HS-27A (cell line): ENCODE data around the gene FIGN.

Experiments
- DNase-seq: peaks from one replicate; pipeline ENCODE4 v3.0.0-alpha.2; 2012; ENCODE audit warnings: low read depth, missing footprints

Gene FIGN

GRCh38 chr2:163708265-163708664 is 27.5 kb downstream of the FIGN start:
- DNase-seq, result no peak

DNA sequence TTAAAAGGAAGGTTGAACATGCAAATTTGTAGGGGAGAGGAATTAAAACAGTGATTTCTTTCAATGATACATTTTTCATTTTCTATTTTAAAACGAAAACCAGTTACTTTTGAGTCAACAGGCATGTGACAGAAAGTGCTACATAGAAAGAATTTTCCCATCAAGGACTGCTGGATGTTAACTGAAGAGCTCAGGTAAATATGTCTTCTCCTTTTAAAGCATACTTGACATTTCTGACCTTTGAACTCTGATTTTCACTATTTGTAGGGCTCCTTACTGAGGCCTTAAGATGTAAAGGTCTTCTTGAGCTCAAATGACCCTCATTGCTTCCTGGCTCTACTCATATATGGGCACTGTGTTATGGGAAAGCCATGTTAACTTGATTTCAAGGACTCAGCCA is 32.4 kb downstream of the FIGN start:
- no peak for DNase-seq

DNA sequence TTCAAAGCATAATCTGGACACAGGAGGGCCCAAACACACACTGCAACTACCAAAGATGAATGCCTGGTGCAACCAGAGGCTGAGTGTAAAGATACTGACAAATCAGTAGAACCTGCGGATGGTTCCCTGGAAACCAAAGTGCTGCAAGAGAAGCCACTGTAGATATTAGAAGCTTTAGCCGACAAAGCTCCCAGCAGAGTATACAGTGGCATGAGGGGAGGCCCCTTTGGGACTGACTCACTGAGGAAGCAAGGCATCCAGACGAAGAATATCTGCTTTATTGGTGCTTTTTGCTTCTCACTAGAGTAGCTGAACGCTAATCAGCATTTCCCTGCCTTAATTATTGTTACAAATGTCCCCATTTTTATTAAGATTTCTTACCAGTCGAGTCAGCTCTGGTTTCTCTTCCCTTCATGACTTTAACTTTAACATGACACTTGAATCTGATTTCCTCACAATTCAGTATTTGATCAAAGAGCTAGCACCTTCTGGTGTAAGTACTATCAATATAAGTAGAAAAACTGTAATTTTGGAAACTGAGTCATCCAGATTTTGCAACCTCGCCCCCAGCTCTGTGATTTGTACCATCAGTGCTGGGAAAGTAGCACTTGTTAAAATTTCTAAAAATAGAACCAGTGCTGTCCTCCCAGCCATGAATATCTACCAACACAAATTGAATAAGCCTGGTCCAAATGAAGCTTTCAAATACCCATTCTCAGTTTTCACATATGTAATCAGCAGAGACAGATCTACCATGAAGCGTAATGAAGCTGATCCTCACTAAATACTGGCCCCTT is 34.2 kb downstream of the FIGN start:
- DNase-seq, result no peak

GRCh38 chr2:163698857-163699256 is 37.0 kb downstream of the FIGN start:
- no peak for DNase-seq

DNA sequence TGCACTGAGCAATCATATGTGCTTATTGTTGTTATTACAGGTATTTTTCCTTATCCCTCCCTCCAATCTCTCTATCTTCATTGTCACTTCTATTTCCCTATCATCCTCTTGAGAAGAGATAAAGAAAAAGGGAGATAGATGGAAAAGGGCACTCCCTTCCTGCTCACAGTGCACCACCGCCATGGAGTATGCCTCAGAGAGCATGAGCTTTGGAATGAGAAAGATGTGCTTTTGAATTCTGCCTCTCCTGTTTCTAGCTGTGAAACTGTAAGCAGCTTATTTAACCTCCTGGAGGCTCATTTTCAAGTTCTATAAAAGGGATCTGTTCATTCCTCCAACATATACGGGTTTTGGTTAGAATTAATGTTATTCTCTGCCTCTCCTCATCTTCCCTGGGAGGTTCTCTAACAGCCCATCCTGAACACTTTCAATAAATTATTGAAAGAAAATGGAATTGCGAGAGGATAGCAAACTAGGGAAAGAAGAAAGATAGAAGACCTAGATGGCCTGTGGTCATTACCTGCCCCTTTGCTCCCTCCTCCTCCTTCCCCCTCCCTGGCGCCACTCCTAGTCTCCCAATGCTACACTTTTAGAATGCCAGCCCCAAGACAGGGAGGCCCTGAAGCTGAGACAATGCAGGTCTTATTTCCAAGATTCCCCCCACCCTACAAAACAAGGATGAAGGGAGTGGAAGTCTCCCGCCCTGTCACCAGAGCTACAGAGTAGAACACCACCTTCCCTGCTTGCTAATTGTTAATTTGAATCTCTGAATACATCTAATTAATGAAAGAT is 37.8 kb downstream of the FIGN start:
- no peak for DNase-seq

- no peak for DNase-seq
These were observed 38.4 kb downstream of the FIGN start for GRCh38 chr2:163697429-163697828.

GRCh38 chr2:163693484-163693883 is 42.3 kb downstream of the FIGN start:
- DNase-seq, result no peak

GRCh38 chr2:163692611-163693482 is 43.0 kb downstream of the FIGN start:
- DNase-seq, result no peak

DNA sequence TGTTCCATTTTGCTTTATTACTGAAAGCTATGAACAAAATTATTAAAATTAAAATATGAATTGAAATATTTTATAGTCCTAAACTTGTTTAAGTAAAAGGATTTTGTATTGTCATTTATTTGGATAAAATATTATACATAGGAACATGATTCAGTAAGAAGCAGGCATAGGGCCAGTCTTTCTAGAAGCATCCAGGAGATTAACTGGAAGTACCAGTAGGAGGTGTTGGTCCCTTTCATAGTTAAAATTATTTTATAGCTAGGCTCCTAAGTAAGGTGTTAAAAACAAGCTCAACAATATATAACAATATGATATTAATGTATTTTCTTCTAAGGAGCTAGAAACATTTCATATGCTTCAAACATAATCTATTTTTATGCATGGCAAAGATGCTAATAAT is 43.7 kb downstream of the FIGN start:
- DNase-seq, result no peak

DNA sequence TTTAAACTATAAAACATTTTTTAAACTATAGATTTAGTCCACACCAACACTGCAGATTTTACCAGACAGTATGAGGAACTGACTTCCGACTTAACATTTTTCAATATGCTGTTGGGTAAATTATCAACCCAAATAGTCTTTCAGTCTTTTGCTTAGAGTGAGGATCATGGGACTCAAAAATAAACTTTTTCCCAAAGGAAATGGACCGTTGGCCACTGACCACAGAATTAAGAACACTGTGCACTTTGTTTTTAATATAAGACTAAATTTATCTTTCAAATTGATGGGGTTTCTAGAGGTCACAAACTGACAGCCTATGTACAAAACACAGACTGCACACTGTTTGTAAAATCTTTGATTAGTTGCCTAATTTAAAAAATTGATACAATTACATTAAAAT is 44.9 kb downstream of the FIGN start:
- DNase-seq, result no peak

DNA sequence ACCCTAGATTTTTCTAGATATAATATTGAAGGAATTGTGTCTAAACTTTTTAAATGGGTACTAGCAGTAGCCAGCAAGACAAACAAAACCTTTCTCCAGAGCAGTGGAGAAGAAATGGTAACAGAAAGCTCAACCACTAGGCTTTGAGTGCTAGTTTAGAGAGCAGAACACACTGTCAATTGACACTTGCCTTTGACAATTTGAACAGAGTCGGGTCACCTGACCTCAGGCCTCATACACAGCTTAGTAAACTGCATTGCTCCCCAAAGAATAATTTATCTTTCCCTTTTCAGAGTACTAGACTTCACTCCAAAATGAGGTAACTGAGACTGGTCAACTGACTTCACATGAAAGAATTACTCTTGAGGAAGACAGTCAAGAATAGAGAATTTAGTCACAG is 48.6 kb downstream of the FIGN start:
- DNase-seq, result no peak

GRCh38 chr2:163686289-163686688 is 49.5 kb downstream of the FIGN start:
- no peak for DNase-seq

DNA sequence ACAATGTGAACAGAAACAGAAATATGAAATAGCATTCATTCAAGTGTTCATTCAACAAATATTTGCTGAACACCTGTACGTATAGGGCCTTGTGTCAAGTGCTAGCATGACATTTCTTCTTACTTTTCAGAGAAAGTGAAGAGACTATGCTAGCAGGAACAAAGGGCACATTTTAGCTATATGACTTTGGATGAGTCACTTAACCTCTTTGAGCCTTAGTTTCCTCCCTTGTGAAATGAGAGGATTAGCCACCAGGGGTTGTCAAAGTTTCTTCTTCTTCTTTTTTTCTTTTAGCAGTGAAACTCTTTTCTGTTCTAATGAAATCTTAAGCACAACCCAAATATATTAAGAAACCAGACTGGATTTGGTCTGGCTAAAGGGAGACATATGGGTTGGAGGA is 53.1 kb downstream of the FIGN start:
- DNase-seq, result no peak

DNA sequence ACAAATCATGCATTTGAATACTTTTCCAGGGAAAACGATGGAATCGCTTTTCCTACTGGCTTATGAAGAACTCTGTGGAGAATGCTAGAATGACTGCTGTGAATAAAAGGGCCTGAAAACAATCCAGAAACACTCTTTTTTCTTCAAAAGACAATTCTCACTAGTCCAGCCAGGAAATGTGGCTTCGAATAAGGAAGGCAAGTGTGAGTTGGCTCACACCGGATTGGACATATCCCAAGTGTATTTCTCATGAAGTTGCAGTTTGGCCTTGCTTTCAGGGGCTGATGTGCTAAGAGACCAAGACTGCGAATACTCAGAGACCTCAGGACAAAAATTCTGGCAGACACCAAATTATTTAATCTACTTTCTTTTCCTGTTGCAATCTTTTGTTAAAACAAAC is 54.1 kb downstream of the FIGN start:
- DNase-seq, result no peak

DNA sequence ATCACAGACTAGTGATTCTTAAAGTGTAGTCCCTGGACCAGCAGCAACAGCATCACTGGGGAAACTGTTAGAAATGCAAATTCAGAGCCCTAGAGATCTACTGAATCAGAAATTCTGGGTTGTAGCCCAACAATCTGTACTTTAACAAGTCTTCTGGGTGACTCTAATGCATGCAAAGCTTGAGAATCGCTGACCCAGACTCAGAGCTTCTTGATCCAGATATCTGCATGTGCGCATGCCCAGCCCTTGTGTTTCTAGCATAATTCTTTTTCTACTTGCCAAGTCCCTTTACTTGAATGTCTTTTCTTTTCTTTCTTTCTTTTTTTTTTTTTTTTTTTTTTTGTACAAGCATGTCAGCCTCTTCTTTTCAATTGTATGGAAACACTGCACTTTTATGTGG is 60.4 kb downstream of the FIGN start:
- DNase-seq, result no peak

DNA sequence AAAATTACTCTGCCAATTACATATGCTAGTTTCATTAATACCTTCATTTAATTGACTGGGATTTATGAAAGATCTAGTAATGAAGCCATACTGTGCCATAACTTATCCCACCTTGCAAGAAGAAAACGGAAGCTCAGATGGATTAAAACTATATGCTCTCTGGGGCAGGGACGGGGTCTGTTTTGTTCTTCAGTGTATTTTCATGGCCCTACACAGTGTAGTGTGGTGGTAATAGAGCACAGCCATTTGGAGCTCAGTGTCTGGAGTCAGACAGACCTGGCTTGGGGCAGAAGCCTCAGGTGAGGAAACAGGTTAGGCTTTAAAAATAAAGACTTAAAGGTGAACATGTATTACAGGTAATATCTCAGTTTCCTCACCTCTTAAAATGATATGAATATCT is 62.3 kb downstream of the FIGN start:
- no peak for DNase-seq

DNA sequence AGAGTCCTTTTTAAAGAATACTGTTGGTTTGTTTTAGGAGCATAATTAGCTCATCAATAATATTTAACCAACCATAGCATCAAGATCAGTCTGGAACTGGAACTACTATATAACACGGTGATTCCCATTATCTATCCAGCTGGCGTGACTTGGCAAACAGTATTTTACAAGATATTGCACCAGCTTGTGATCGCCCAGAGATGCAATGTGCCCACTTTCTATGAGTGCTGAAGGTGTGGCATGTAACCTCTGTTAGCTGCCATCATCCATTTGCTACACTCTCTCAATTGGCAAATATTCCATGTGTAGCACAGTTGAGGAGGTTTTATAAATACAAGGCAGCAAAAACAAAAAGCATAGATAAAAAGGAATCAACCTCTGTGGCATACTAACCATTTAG is 64.9 kb downstream of the FIGN start:
- no peak for DNase-seq

GRCh38 chr2:163669506-163669905 is 66.3 kb downstream of the FIGN start:
- DNase-seq, result no peak

DNA sequence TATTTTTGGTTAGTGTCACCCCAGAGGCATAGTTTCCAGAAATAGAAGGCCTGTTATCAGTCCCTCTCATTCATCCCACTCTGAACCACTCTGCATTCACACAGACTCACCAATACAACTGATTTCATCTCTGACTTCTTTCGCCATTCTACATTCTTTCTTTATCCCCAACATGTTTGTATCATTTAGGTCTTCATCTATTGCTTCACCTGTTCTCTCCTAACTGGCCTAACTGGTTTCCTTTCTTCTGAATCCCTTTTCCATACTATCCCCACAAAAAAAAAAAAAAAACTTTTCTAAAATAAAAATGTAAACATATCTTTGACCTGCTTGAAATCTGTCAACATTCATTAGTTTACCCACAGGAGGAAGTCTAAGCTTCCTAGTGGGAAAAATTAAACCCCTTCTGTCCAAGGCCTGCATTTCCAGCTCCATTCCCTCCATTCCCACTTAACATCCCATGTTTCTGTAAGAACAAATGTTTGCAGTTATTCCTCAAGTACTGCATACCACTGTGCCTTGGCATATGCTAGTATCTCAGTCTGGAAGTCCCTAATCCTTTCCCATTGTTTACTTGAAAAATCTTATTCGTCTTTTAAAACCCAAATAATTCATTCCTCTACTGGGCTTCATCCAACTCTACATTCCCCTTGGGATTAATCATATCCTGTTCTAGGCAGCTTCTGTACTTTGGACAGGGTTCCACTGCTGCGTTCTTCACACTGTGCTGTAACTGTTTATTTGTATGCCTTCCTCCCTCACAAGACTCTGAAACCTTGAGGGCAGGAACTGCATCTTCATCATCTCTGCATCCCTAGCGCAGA is 68.5 kb downstream of the FIGN start:
- DNase-seq, result peak; percentile 65

DNA sequence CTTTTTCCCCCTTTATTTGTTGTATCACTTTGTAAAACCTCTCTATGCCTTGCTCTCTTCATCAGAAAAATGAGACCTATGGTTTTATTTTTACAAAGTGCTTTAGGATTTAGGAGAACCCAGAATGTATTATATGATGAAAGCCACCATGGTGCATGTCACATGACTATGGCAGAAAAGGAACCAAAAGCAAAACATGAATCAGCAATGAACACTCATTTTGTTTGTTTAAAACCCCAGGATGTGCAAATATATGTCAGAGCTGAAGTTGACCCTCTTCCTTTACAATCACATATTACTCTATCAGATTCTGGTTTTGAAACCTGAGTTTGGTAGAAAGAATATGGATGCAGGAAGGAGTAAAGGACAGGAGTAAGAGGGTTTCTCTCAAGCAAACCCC is 70.0 kb downstream of the FIGN start:
- no peak for DNase-seq

- no peak for DNase-seq
These were observed 70.8 kb downstream of the FIGN start for GRCh38 chr2:163665051-163665450.

DNA sequence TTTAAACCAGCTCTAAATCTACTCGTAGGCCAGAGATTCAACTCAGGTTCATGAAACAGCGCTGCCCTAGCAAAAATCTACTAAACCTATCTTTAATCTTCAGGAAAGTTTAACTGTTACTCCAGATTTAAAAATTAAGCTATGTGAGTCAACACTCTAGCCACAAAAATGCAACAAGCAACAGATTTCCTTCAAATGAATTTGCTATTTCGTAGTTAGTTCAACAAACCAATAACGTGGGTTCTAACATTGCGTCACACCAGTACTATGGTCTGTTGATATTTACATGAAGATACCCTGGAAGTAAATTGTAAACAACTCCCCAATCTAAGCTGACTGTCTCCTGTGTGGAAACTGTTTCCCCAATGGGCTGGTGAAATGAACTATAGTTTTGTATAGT is 71.2 kb downstream of the FIGN start:
- DNase-seq, result no peak
